Bone marrow (tissue), 2 donors: ENCODE data around the gene VSNL1.
"Not testable (repeated sequence)": the region's sequence is repeated elsewhere in the genome, so short reads cannot be mapped to it uniquely, and the experiment has no call there.

Source experiments
- DNase-seq, 2 donors: peaks; one replicate each; lab custom pipeline; 2025; lab: John Stamatoyannopoulos, UW

VSNL1 gene

GRCh38 chr2:17542471-17542870 is 2.0 kb downstream of the VSNL1 start:
- DNase-seq: no peak

GRCh38 chr2:17543131-17543660 is 2.7 kb downstream of the VSNL1 start:
- DNase-seq: no peak

DNA sequence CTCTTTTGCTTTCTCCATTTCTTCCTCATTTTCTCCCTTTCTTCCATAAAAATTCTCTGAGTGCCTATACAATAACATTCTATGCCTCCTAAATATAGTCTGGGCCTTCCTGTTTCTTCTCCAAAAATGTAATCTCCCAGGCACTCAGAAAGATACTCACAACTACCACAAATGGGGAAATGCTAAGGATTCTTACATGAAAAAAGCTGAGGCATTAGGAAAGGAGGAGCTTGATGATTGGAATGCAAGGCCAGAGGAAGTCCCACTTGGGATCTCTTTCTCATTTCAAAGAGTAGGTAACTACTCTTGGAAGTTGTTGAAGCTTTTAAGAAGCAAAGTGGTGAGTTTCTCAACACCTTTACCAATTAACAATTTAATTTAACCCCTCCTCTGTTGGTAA is 3.4 kb downstream of the VSNL1 start:
- DNase-seq: no peak

DNA sequence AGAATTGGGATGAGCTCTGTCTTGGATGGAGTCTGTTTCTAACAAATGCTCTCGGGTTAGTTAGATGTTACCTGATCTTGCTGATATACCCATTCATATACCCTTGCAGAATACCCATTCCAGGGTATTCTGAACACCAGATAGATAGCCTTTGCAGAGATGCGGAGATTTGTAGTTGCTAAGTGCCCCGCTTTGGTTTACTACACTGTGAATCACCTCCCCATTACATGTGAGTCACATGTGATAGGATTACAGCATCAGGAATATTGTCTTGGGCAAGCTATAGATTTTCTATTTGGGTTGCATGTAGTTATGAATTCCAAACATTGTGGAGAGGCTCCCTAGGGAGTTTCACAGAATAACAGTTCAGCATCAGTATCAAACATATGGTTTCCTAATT is 3.8 kb downstream of the VSNL1 start:
- no peak for DNase-seq

GRCh38 chr2:17545680-17546613 is 5.5 kb downstream of the VSNL1 start:
- no peak for DNase-seq

DNA sequence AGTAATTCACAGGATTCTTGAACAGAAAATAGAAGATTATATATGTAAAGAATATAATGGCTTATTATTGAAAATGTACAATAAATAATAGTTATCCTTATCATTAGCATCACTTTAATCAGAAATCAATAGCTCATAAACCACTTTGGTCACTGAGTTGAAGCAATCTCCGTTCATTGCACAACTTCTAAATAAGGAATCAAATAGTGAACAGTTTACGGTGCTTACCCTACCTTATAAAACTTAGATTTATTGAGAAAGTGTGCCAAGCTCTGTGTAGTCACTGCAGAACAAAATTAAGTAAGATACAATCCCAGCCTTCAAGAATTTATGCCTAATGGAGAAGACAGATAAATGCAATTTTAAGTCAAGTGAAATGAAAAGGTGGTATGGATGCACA is 6.7 kb downstream of the VSNL1 start:
- DNase-seq: no peak

DNA sequence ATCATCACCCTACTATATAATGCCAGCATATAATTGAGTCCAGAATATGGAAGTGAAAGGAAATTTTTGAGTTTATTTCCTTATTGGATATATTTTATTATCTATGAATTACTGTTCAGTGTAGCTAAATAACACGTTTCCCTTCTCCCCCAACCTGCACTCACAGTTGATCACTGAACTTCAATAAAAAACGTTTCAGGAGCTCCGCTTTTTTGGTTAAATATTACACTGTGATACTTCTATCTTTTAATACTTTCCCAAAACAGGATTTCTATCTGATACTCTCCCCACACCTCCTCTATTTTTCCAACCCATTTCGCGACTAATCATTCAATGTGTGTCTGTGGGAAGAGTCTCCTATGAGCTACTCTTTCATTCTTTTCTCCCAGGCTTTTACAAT is 7.2 kb downstream of the VSNL1 start:
- DNase-seq: no peak

DNA sequence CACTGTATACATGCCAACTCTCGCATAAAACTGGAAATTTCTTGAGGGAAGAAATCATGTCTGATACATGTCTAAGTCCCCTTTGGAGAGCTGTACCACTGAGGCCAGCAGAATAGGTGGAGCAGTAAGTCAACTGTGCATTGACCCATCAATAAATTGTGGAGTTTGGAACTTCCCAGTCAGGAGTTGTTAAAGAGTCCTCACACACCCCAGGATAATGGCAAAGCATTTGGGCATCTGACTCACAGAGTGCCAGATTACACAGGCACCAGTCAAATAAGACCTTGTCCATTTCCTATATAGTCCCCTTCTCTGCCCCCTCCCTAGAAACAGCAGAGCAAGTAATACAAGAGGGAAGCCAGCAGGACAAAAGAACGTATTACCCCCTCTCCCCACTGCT is 10.4 kb downstream of the VSNL1 start:
- no peak for DNase-seq

GRCh38 chr2:17555150-17555549 is 14.7 kb downstream of the VSNL1 start:
- no peak for DNase-seq

DNA sequence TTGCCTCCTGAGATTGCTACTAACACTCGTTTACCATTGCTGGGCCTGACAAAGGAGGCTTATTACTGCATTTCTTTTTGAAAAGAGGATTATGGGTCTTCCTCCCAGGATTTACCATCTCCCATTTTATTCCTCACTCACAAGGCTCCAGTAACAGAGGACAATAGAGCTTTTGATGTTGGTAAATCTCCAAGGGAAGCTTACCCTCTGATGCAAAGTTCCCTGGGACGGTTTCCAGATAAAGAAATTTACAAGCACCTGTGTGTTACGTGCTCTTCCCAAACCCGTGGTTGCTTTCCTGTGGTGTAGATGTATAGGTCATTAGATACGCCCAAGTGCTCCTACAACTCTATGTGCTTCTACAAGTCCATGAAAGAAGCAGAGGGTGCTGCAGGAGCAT is 17.1 kb downstream of the VSNL1 start:
- no peak for DNase-seq

GRCh38 chr2:17558053-17558452 is 17.6 kb downstream of the VSNL1 start:
- no peak for DNase-seq

DNA sequence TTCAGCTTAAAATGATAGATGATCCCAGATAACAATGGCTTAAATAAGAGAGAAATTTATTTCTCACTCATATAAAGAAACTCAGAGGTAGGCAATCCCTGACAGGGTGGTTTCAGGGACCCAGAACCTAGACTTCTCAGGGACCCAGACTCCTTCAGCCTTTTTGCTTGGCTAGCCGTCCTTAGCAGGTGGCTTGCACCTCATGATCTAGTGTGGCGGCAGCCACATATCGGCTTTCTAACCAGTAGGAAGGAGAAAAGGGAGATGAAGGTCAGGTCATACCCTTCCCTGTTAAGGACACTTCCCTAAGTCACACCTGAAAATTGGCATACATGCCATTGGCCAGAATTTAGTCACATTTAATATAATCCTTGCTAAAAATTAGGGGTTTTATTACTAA is 18.4 kb downstream of the VSNL1 start:
- DNase-seq: no peak

- DNase-seq: not testable (repeated sequence)
These were observed 25.2 kb downstream of the VSNL1 start for GRCh38 chr2:17565726-17566125.

DNA sequence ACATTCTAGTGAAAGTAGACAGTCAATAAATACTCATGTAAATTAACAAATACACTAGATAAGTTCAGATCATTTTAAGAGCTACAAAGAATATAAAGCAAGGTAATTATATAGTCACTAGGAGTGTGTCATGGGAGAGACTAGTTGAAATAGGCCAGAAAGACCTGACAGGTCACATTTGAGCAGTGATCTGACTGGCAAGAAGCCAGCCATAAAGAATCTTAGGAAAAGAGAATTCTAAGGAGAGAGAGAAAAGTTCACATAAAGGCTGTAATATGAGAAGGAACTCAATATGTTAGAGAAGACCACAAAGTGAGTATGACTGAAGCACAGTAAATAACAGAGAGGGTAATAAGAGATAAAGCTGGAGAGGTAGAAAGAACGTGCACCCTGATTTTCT is 31.2 kb downstream of the VSNL1 start:
- no peak for DNase-seq

DNA sequence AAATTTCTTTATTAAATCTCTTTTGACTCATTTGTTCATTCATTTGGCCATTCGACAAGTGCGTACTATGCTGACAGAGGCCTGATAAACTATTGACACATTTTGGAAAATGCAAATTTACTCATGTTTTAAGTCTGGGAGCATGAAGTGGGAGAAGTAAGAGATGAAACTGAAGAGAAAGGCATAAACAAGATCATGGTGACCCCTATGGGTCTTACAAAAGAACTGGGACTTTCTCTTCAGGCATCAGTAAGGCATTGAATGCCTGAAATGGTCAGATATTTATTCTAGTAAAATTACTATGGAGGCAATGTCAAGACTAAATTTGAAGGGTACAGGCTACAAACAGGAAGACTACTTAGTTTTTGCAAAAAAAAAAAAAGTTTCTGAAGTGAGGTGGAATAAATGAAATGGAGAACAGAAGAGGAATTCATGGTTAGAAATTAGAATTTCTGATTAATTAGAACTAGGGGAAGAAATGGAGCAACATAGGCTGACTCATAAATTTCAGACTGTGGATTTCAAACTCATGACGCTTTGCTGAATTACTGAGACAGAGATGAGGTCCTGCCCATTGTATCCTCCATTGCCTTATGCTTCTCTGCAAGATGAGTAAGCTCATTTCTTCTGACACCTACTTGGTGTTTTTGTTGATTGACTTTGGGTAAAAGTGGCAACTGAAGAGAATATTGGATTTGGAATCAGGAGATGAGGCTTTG is 32.7 kb downstream of the VSNL1 start:
- no peak for DNase-seq

GRCh38 chr2:17573804-17574175 is 33.3 kb downstream of the VSNL1 start:
- no peak for DNase-seq

GRCh38 chr2:17574406-17575073 is 34.0 kb downstream of the VSNL1 start:
- DNase-seq: no peak

DNA sequence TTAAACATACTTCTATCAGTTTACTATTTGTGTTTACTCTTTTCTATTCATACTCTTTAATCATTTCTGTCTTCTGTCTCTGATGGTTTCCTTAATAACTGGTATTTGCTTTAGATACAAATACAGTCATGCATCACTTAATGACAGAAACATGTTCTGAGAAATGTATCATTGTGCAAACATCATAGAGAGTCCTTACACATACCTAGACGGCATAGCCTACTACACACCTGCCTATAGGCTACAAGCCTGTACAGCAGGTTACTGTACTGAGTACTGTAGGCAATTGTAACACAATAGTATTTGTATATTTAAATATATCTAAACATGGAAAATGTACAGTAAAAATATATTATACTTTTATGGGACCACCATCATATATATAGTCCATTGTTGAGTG is 36.3 kb downstream of the VSNL1 start:
- no peak for DNase-seq

DNA sequence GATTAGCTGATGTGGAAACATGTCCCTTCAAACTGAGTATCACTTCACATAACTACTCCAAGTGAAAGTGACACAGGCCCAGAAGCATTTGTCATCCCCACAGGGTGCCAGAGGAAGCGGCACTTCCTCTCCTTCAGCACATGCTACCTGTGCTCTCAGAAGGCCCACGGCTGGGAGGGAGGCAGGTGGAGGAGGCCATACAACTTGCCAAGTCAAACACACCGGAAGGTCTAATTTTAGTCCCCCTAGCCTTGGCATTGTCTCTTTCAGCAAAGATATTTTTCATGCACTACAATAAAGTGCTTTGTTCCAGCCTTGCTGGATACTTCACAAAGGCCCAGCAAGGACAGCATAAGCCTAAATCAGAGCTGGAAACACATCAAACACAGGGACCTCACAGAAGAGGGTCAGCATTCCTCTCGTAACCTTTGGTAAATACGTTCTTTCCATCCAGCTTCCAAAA is 38.0 kb downstream of the VSNL1 start:
- no peak for DNase-seq

DNA sequence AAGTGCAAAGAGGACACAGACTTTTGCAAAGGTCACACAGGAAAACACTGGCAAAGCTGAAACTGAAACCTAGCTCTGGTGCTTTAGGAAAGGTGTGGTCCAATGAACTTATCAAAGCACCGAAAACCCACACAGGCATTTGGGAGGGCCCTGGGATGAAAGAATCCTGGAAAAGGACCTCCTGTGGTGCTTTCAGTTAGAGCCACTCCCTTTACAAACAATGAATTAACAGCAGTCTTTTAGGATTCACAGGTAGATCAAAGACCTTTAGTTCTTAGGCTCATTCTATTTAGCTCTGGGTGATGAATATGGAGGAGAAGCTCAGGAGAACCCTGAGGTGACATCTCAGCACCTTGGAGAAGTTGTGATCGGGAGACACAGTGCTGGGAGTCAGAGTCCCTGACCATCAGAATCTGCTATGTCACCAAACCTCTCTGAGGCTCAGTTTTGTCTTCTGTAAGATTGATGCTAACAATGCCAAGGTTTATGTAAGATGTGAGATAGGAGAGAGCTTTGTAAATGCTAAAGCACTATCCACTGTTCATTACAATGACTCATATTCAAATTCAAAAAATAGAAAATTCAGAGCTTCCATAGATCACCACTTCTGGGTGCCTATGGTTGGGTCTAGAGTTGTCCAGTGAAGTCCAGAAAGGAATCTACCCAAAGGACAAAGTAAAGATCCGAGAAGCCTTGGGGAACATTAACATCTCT is 39.3 kb downstream of the VSNL1 start:
- no peak for DNase-seq

- DNase-seq: no peak
These were observed 39.8 kb downstream of the VSNL1 start for GRCh38 chr2:17580319-17580715.

DNA sequence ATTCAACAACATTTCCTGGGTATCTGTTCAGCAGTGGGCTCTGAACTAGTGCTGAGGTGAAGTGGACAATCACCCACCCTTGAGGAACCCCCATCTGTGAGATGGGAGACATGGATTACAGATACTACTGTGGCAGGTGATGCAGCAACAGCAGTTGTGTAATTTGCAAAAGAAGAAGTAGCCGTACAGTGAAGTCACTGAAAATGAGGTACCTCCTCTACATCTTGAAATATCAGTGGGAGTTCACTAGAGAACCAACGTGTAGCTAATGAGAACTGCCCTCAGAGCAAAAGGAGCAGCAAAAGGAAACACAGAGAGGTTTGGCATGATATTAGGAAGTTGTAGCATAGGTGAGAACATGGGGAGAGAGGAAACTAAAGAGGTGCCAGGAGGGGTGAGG is 41.3 kb downstream of the VSNL1 start:
- no peak for DNase-seq
